DOHH2 (cell line): ENCODE data around the gene RAMP1.

Experiments used
- H3F3A ChIP-seq: fragments of 200-600 bp; sonication (generic), shearing (Covaris generic); 2 replicates; pipeline ENCODE4 v1.6.0; 2016; ENCODE audit warnings: antibody characterized with exemption, mild to moderate bottlenecking; ENCODE audit not compliant: control insufficient read depth, insufficient read depth
- H3K27ac ChIP-seq: fragments of 200-600 bp; sonication (generic); 2 replicates; pipeline ENCODE4 v1.5.1; 2014; ENCODE audit warnings: low read depth, mild to moderate bottlenecking, low read length, moderate library complexity
- H3K27me3 ChIP-seq: fragments of 200-600 bp; sonication (generic); 2 replicates; pipeline ENCODE4 v1.6.1; 2014; ENCODE audit warnings: mild to moderate bottlenecking, low read length, mixed read lengths; ENCODE audit not compliant: control insufficient read depth
- H3K36me3 ChIP-seq: fragments of 200-600 bp; sonication (generic); 2 replicates; pipeline ENCODE4 v1.6.1; 2014; ENCODE audit warnings: mild to moderate bottlenecking, low read length, moderate library complexity, mixed read lengths; ENCODE audit not compliant: control insufficient read depth
- H3K4me1 ChIP-seq: fragments of 200-600 bp; sonication (generic); 2 replicates; pipeline ENCODE4 v1.6.1; 2014; ENCODE audit warnings: mild to moderate bottlenecking, low read length, mixed read lengths; ENCODE audit not compliant: control insufficient read depth
- H3K4me2 ChIP-seq: fragments of 200-600 bp; sonication (generic); 2 replicates; pipeline ENCODE4 v1.6.0; 2014; ENCODE audit warnings: mild to moderate bottlenecking, low read length, moderate library complexity
- H3K4me3 ChIP-seq: fragments of 200-600 bp; sonication (generic); 2 replicates; pipeline ENCODE4 v1.5.1; 2014; ENCODE audit warnings: mild to moderate bottlenecking, low read length, mixed read lengths
- H3K79me2 ChIP-seq: fragments of 200-600 bp; sonication (generic); 2 replicates; pipeline ENCODE4 v1.6.1; 2014; ENCODE audit warnings: mild to moderate bottlenecking, low read length, mixed read lengths; ENCODE audit not compliant: control insufficient read depth
- H3K9me2 ChIP-seq: fragments of 200-600 bp; sonication (generic); replicated peaks from 2 replicates; pipeline ENCODE4 v1.6.1; 2014; ENCODE audit warnings: mild to moderate bottlenecking, low read length, mixed read lengths; ENCODE audit not compliant: control insufficient read depth
- H3K9me3 ChIP-seq: fragments of 200-600 bp; sonication (generic); 2 replicates; pipeline ENCODE4 v1.6.1; 2014; ENCODE audit warnings: antibody characterized with exemption, low read length, mixed read lengths; ENCODE audit not compliant: control insufficient read depth, insufficient read depth
- H4K20me1 ChIP-seq: fragments of 200-600 bp; sonication (generic); 2 replicates; pipeline ENCODE4 v1.6.0; 2014; ENCODE audit warnings: low read depth, mild to moderate bottlenecking, antibody characterized with exemption, low read length, moderate library complexity; ENCODE audit not compliant: control insufficient read depth, insufficient read depth
- CTCF ChIP-seq: fragments of 200-600 bp; sonication (generic); IDR thresholded peaks from one replicate; pipeline ENCODE4 v1.5.1; 2014; ENCODE audit warnings: antibody characterized with exemption, mild to moderate bottlenecking, low read depth, low read length; ENCODE audit not compliant: poor library complexity, severe bottlenecking
- EZH2phosphoT487 ChIP-seq: fragments of 200-600 bp; sonication (generic); IDR thresholded peaks from 2 replicates; pipeline ENCODE4 v1.6.1; 2017; ENCODE audit warnings: borderline replicate concordance, mild to moderate bottlenecking, antibody characterized with exemption, low read length, moderate library complexity, mixed read lengths

RAMP1 gene

GRCh38 chr2:237941239-237941638 lies 81.8 kb downstream of the RAMP1 start:
- Histone ChIP-seq H3K79me2 (no peaks in the 10 kb centered on the region), H3K4me3 (no peak overlapping the region), H3K27ac (no peak overlapping the region), H4K20me1 (no peaks in the 10 kb centered on the region), H3K9me3 (peaks cover 16% of the 10 kb centered on the region), H3K4me2 (no peak overlapping the region), H3K36me3 (no peaks in the 10 kb centered on the region), H3F3A (no peaks in the 10 kb centered on the region), H3K27me3 (no peaks in the 10 kb centered on the region), H3K4me1 (no peaks in the 10 kb centered on the region), H3K9me2 (no peaks in the 10 kb centered on the region)
- TF ChIP-seq CTCF (no peak), EZH2phosphoT487 (no peak)

GRCh38 chr2:237942513-237942899 lies 83.1 kb downstream of the RAMP1 start:
- Histone ChIP-seq H3K4me1 (0 out of 2 replicates have a peak, but pooled peaks cover 3% of the 10 kb centered on the region), H3K36me3 (no peaks in the 10 kb centered on the region), H3K9me2 (no peaks in the 10 kb centered on the region), H4K20me1 (no peaks in the 10 kb centered on the region), H3K4me3 (no peak overlapping the region), H3K4me2 (no peak overlapping the region), H3K9me3 (peaks cover 16% of the 10 kb centered on the region), H3K79me2 (no peaks in the 10 kb centered on the region), H3F3A (no peaks in the 10 kb centered on the region), H3K27me3 (no peaks in the 10 kb centered on the region), H3K27ac (no peak overlapping the region)
- no peak for TF ChIP-seq EZH2phosphoT487
- TF ChIP-seq CTCF = no peak

- Histone ChIP-seq H3K27ac (no peak overlapping the region), H3K4me2 (no peak overlapping the region), H3K27me3 (no peaks in the 10 kb centered on the region), H4K20me1 (no peaks in the 10 kb centered on the region), H3K9me2 (no peaks in the 10 kb centered on the region), H3K79me2 (no peaks in the 10 kb centered on the region), H3K36me3 (no peaks in the 10 kb centered on the region), H3K9me3 (peaks cover 16% of the 10 kb centered on the region), H3F3A (no peaks in the 10 kb centered on the region), H3K4me1 (0 out of 2 replicates have a peak, but pooled peaks cover 3% of the 10 kb centered on the region), H3K4me3 (no peak overlapping the region)
- no peak for TF ChIP-seq CTCF
- no peak for TF ChIP-seq EZH2phosphoT487
These were observed 84.1 kb downstream of the RAMP1 start for GRCh38 chr2:237943395-237944094.
